SK-N-SH treated with all-trans-retinoic acid at 6 μM for 48 hours (cell line): Measurements from ENCODE around the gene TMEM200B.
"Not testable (repeated sequence)": the region's sequence is repeated elsewhere in the genome, so short reads cannot be mapped to it uniquely, and the experiment has no call there.

ENCODE experiments used
- ARNTL ChIP-seq: fragments of 450-650 bp; formaldehyde crosslinking; IDR thresholded peaks from 2 replicates; pipeline ENCODE4 v1.5.0; 2020; ENCODE audit warnings: low read depth, mild to moderate bottlenecking, moderate library complexity, borderline replicate concordance
- CREB5 ChIP-seq: fragments of 250-450 bp; sonication (Bioruptor Pico); IDR thresholded peaks from 2 replicates; pipeline ENCODE4 v1.5.1; 2020; ENCODE audit warnings: low read depth, mild to moderate bottlenecking, moderate library complexity
- CSDC2 ChIP-seq: fragments of 250-450 bp; sonication (Bioruptor Pico); IDR thresholded peaks from 2 replicates; pipeline ENCODE4 v1.5.0; 2020; ENCODE audit warnings: mild to moderate bottlenecking, moderate library complexity
- ISL1 ChIP-seq: fragments of 250-450 bp; sonication (Bioruptor Pico); IDR thresholded peaks from 2 replicates; pipeline ENCODE4 v2.1.2; 2022; ENCODE audit warnings: mild to moderate bottlenecking, moderate library complexity
- OSR1 ChIP-seq: fragments of 250-450 bp; sonication (Bioruptor Pico); IDR thresholded peaks from 2 replicates; pipeline ENCODE4 v1.8.0; 2022; ENCODE audit warnings: moderate library complexity, mild to moderate bottlenecking, inconsistent platforms
- PPARA ChIP-seq: fragments of 250-450 bp; sonication (Bioruptor Pico); IDR thresholded peaks from 2 replicates; pipeline ENCODE4 v1.5.0; 2020; ENCODE audit warnings: mild to moderate bottlenecking, borderline replicate concordance
- RARB ChIP-seq: fragments of 250-450 bp; sonication (Bioruptor Pico); IDR thresholded peaks from 2 replicates; pipeline ENCODE4 v1.8.0; 2021; ENCODE audit warnings: mild to moderate bottlenecking, moderate library complexity
- ZC3H10 ChIP-seq: fragments of 250-450 bp; sonication (Bioruptor Pico); IDR thresholded peaks from 2 replicates; pipeline ENCODE4 v1.5.1; 2021; ENCODE audit warnings: mild to moderate bottlenecking, moderate library complexity
- ZFP30 ChIP-seq: fragments of 450-650 bp; formaldehyde crosslinking; IDR thresholded peaks from 2 replicates; pipeline ENCODE4 v1.5.0; 2022; ENCODE audit warnings: mild to moderate bottlenecking, moderate library complexity
- ZNF8 ChIP-seq: fragments of 450-650 bp; formaldehyde crosslinking; IDR thresholded peaks from 2 replicates; pipeline ENCODE4 v1.5.0; 2020; ENCODE audit warnings: mild to moderate bottlenecking, moderate library complexity
- TF ChIP-seq, protein P1 (sequence below): fragments of 250-450 bp; sonication (Bioruptor Pico); IDR thresholded peaks from 2 replicates; pipeline ENCODE4 v1.5.1; 2021; ENCODE audit warnings: mild to moderate bottlenecking, moderate library complexity

GRCh38 chr1:29108041-29108440 is 15.7 kb downstream of the TMEM200B start:
- not testable (repeated sequence) for TF ChIP-seq ZFP30; ZC3H10; CREB5; RARB (CRISPR knock-in tag); ISL1; CSDC2; ZNF8 (CRISPR knock-in tag); PPARA (CRISPR knock-in tag); OSR1 (CRISPR knock-in tag); ARNTL (CRISPR knock-in tag)
- TF ChIP-seq, protein P1, sequence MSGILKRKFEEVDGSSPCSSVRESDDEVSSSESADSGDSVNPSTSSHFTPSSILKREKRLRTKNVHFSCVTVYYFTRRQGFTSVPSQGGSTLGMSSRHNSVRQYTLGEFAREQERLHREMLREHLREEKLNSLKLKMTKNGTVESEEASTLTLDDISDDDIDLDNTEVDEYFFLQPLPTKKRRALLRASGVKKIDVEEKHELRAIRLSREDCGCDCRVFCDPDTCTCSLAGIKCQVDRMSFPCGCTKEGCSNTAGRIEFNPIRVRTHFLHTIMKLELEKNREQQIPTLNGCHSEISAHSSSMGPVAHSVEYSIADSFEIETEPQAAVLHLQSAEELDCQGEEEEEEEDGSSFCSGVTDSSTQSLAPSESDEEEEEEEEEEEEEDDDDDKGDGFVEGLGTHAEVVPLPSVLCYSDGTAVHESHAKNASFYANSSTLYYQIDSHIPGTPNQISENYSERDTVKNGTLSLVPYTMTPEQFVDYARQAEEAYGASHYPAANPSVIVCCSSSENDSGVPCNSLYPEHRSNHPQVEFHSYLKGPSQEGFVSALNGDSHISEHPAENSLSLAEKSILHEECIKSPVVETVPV (CRISPR knock-in tag): not testable (repeated sequence)
